NCI-H2107 treated with DMSO at 0.1 percent for 48 hours (cell line): ENCODE data around the gene RALGAPA2.

Experiments used
- DNase-seq: peaks from one replicate; lab custom pipeline; 2025; ENCODE audit not compliant: unreplicated experiment; lab: John Stamatoyannopoulos, UW

RALGAPA2 gene

GRCh38 chr20:20580139-20580538 lies 132.3 kb downstream of the RALGAPA2 start:
- DNase-seq, result no peak

- DNase-seq, result no peak
Observed at GRCh38 chr20:20578838-20579237, 133.6 kb downstream of the RALGAPA2 start.

- no peak for DNase-seq
Observed at GRCh38 chr20:20573797-20574196, 138.6 kb downstream of the RALGAPA2 start.

- DNase-seq, result no peak
Observed at GRCh38 chr20:20571068-20571780, 141.2 kb downstream of the RALGAPA2 start.

- peak; percentile 32 for DNase-seq
Observed at GRCh38 chr20:20568604-20569205, 143.7 kb downstream of the RALGAPA2 start.

- DNase-seq, result no peak
Observed at GRCh38 chr20:20567712-20568111, 144.7 kb downstream of the RALGAPA2 start.

GRCh38 chr20:20566516-20566915 lies 145.9 kb downstream of the RALGAPA2 start:
- no peak for DNase-seq

- no peak for DNase-seq
Observed at GRCh38 chr20:20564279-20564678, 148.2 kb downstream of the RALGAPA2 start.

GRCh38 chr20:20562507-20562906 lies 149.9 kb downstream of the RALGAPA2 start:
- no peak for DNase-seq

- no peak for DNase-seq
Observed at GRCh38 chr20:20561841-20562240, 150.6 kb downstream of the RALGAPA2 start.

- DNase-seq, result no peak
Observed at GRCh38 chr20:20561172-20561571, 151.3 kb downstream of the RALGAPA2 start.

GRCh38 chr20:20557406-20557805 lies 155.0 kb downstream of the RALGAPA2 start:
- no peak for DNase-seq

GRCh38 chr20:20555838-20556237 lies 156.6 kb downstream of the RALGAPA2 start:
- DNase-seq, result no peak

GRCh38 chr20:20554951-20555350 lies 157.5 kb downstream of the RALGAPA2 start:
- no peak for DNase-seq

- no peak for DNase-seq
Observed at GRCh38 chr20:20553541-20553940, 158.9 kb downstream of the RALGAPA2 start.

GRCh38 chr20:20552076-20552475 lies 160.4 kb downstream of the RALGAPA2 start:
- DNase-seq, result no peak

GRCh38 chr20:20551409-20551808 lies 161.0 kb downstream of the RALGAPA2 start:
- no peak for DNase-seq

- DNase-seq, result no peak
Observed at GRCh38 chr20:20549704-20550103, 162.7 kb downstream of the RALGAPA2 start.

- DNase-seq, result no peak
Observed at GRCh38 chr20:20549267-20549612, 163.2 kb downstream of the RALGAPA2 start.

- DNase-seq, result peak; percentile 27
Observed at GRCh38 chr20:20548527-20549266, 163.7 kb downstream of the RALGAPA2 start.

- no peak for DNase-seq
Observed at GRCh38 chr20:20547876-20548266, 164.6 kb downstream of the RALGAPA2 start.

- no peak for DNase-seq
Observed at GRCh38 chr20:20547221-20547875, 165.1 kb downstream of the RALGAPA2 start.
